GM23338 (cell line): ENCODE measurements around the gene SYNPO2.

Experiments used
- CREB1 ChIP-seq: fragments of 250-450 bp; sonication (Bioruptor Pico); IDR thresholded peaks from 2 replicates; pipeline ENCODE4 v1.5.0; 2020; ENCODE audit warnings: low read depth, mild to moderate bottlenecking, moderate library complexity
- CTCF ChIP-seq, 2 experiments: fragments of 200-600 bp in 1 of 2; sonication (generic) in 1 of 2; conservative IDR thresholded peaks; 2 replicates each; pipeline versions ENCODE4 v1.5.1 to v1.6.1; 2016 to 2017; ENCODE audit warnings: antibody characterized with exemption in 2 of 2, low read depth in 2 of 2, mild to moderate bottlenecking in 2 of 2, moderate library complexity in 1 of 2
- ETS1 ChIP-seq: IDR thresholded peaks from 2 replicates; pipeline ENCODE4 v1.6.1; 2016; ENCODE audit warnings: antibody characterized with exemption
- EZH2 ChIP-seq: fragments of 200-600 bp; sonication (generic); IDR thresholded peaks from one replicate; pipeline ENCODE4 v1.8.0; 2017; ENCODE audit warnings: antibody characterized with exemption, mild to moderate bottlenecking, low read depth; ENCODE audit not compliant: unreplicated experiment
- EZH2phosphoT487 ChIP-seq: fragments of 200-600 bp; sonication (generic); IDR thresholded peaks from one replicate; pipeline ENCODE4 v1.8.1; 2018; ENCODE audit warnings: antibody characterized with exemption; ENCODE audit not compliant: unreplicated experiment
- JUNB ChIP-seq: IDR thresholded peaks from one replicate; pipeline ENCODE4 v1.6.1; 2016; ENCODE audit warnings: antibody characterized with exemption; ENCODE audit not compliant: unreplicated experiment
- NANOG ChIP-seq: IDR thresholded peaks from 2 replicates; pipeline ENCODE4 v1.6.1; 2016; ENCODE audit warnings: antibody characterized with exemption, borderline replicate concordance
- POLR2AphosphoS5 ChIP-seq: IDR thresholded peaks from 2 replicates; pipeline ENCODE4 v1.6.1; 2016; ENCODE audit warnings: antibody characterized with exemption, low read depth
- REST ChIP-seq: IDR thresholded peaks from one replicate; pipeline ENCODE4 v1.6.1; 2018; ENCODE audit warnings: antibody characterized with exemption; ENCODE audit not compliant: unreplicated experiment
- STAT1 ChIP-seq: IDR thresholded peaks from one replicate; pipeline ENCODE4 v1.6.1; 2016; ENCODE audit warnings: antibody characterized with exemption; ENCODE audit not compliant: unreplicated experiment
- ZNF114 ChIP-seq: fragments of 250-450 bp; sonication (Bioruptor Pico); IDR thresholded peaks from 2 replicates; pipeline ENCODE4 v1.5.0; 2020; ENCODE audit warnings: mild to moderate bottlenecking, moderate library complexity
- ZNF331 ChIP-seq: fragments of 250-450 bp; sonication (Bioruptor Pico); IDR thresholded peaks from 2 replicates; pipeline ENCODE4 v1.5.0; 2020; ENCODE audit warnings: low read depth, mild to moderate bottlenecking, moderate library complexity
- ZNF462 ChIP-seq: fragments of 250-450 bp; sonication (Bioruptor Pico); IDR thresholded peaks from 2 replicates; pipeline ENCODE4 v1.5.0; 2020; ENCODE audit warnings: mild to moderate bottlenecking, moderate library complexity

- TF ChIP-seq CTCF (conservative IDR thresholded peaks at IDR 0.05; ENCODE audit: low read depth in 2 of 2), result no peak
- TF ChIP-seq EZH2phosphoT487, result no peak
- no peak for TF ChIP-seq POLR2AphosphoS5
- TF ChIP-seq EZH2, result no peak
- TF ChIP-seq CREB1 (CRISPR knock-in tag), result no peak
- TF ChIP-seq ZNF331 (CRISPR knock-in tag), result no peak
- TF ChIP-seq REST, result no peak
- no peak for TF ChIP-seq JUNB
- no peak for TF ChIP-seq ZNF114
- no peak for TF ChIP-seq ETS1
- no peak for TF ChIP-seq NANOG
- no peak for TF ChIP-seq ZNF462 (CRISPR knock-in tag)
- TF ChIP-seq STAT1, result no peak
Measured at GRCh38 chr4:118911238-118911703, 22.6 kb downstream of the SYNPO2 start.
